ENCODE measurements around the gene TMA7.

The TMA7 gene

GRCh38 chr3:48423883-48424695, 16.0 kb upstream of the TMA7 start:
- DNase-seq, result no peak

GRCh38 chr3:48425281-48425812, 14.7 kb upstream of the TMA7 start:
- DNase-seq, result no peak

GRCh38 chr3:48426401-48426909, 13.6 kb upstream of the TMA7 start:
- DNase-seq, result no peak

- no peak for DNase-seq
Observed at GRCh38 chr3:48426944-48427629, 13.0 kb upstream of the TMA7 start.

GRCh38 chr3:48427630-48427962, 12.5 kb upstream of the TMA7 start:
- DNase-seq, result no peak

GRCh38 chr3:48428088-48428571, 11.9 kb upstream of the TMA7 start:
- no peak for DNase-seq

- DNase-seq, result peak; percentile 37
Observed at GRCh38 chr3:48428572-48429316, 11.3 kb upstream of the TMA7 start.

GRCh38 chr3:48429317-48429959, 10.6 kb upstream of the TMA7 start:
- DNase-seq, result peak; percentile 42

GRCh38 chr3:48429960-48430707, 9.9 kb upstream of the TMA7 start, which contains the start of gene PLXNB1:
TSS of gene PLXNB1 (minus strand) at chr3:48430086. CDS start at chr3:48424611, 5,475 bp downstream.
- peak; percentile 66 for DNase-seq

GRCh38 chr3:48430708-48431101, 9.4 kb upstream of the TMA7 start:
- DNase-seq, result no peak

GRCh38 chr3:48431224-48432029, 8.6 kb upstream of the TMA7 start:
- no peak for DNase-seq

GRCh38 chr3:48432411-48433371, 7.4 kb upstream of the TMA7 start:
- no peak for DNase-seq

- DNase-seq, result no peak
Observed at GRCh38 chr3:48433472-48434118, 6.5 kb upstream of the TMA7 start.

GRCh38 chr3:48434591-48435222, 5.3 kb upstream of the TMA7 start:
- no peak for DNase-seq

GRCh38 chr3:48435223-48435595, 4.8 kb upstream of the TMA7 start:
- no peak for DNase-seq

GRCh38 chr3:48435774-48436476, 4.1 kb upstream of the TMA7 start:
- peak; percentile 77 for DNase-seq

- no peak for DNase-seq
Observed at GRCh38 chr3:48436477-48436787, 3.6 kb upstream of the TMA7 start.

- DNase-seq, result no peak
Observed at GRCh38 chr3:48436855-48437254, 3.2 kb upstream of the TMA7 start.

All from fibroblast of skin of right biceps (primary cell).